H1 (cell line): ENCODE data around the gene ACAP3. TPM values are rescaled to one million over a fixed set of nuclear protein-coding genes. Genes with fewer than 3 reads are reported as not detected.

Experiments
- CTCF ChIA-PET: fragments of 300-600 bp; sonication (Branson Sonifier 250); formaldehyde crosslinking; loops from one replicate; lab custom pipeline; 2021; ENCODE audit not compliant: partially characterized antibody; lab: Charles Lee
- POLR2A ChIA-PET: fragments of 300-600 bp; sonication (Branson Sonifier 250); formaldehyde crosslinking; loops from one replicate; lab custom pipeline; 2021; ENCODE audit warnings: inconsistent platforms; ENCODE audit not compliant: partially characterized antibody; lab: Charles Lee
- DNase-seq, 2 experiments: peaks; one replicate each; pipeline versions ENCODE4 v3.0.0 to v3.0.0-alpha.2; 2010 to 2022; ENCODE audit warnings: low spot score in 2 of 2, low read depth in 1 of 2, mixed read lengths in 1 of 2
- FAIRE-seq: peaks from 2 replicates; lab custom pipeline; 2011; peaks lifted over from hg19 to GRCh38; lab: Jason Lieb, UNC
- H2AFZ ChIP-seq: 2 replicates; pipeline ENCODE4 v1.8.1; 2012; ENCODE audit warnings: low read length, inconsistent platforms
- H2AK5ac ChIP-seq: 2 replicates; pipeline ENCODE4 v1.6.1; 2013; ENCODE audit warnings: low read depth, low read length
- H2BK120ac ChIP-seq: replicated peaks from 2 replicates; pipeline ENCODE3; 2013; ENCODE audit warnings: low read depth, low read length, inconsistent platforms
- H2BK12ac ChIP-seq: 2 replicates; pipeline ENCODE4 v1.6.1; 2013; ENCODE audit warnings: low read depth, low read length
- H2BK15ac ChIP-seq: 2 replicates; pipeline ENCODE4 v1.6.1; 2013; ENCODE audit warnings: low read length
- H2BK20ac ChIP-seq: 2 replicates; pipeline ENCODE4 v1.6.1; 2013; ENCODE audit warnings: low read length
- H2BK5ac ChIP-seq: 2 replicates; pipeline ENCODE4 v1.6.1; 2013; ENCODE audit warnings: low read depth, low read length
- H3K14ac ChIP-seq: 2 replicates; pipeline ENCODE4 v1.6.1; 2013; ENCODE audit warnings: inconsistent platforms; ENCODE audit not compliant: insufficient read length
- H3K18ac ChIP-seq: 2 replicates; pipeline ENCODE4 v1.6.1; 2013; ENCODE audit warnings: low read length; ENCODE audit errors: extremely low read depth
- H3K23ac ChIP-seq: 2 replicates; pipeline ENCODE4 v1.6.1; 2013; ENCODE audit warnings: inconsistent platforms; ENCODE audit not compliant: insufficient read length
- H3K23me2 ChIP-seq: 2 replicates; pipeline ENCODE4 v1.6.1; 2013; ENCODE audit warnings: low read depth, low read length
- H3K27ac ChIP-seq: 2 replicates; pipeline ENCODE4 v1.6.1; 2011; ENCODE audit warnings: low read depth, low read length, inconsistent platforms
- H3K27me3 ChIP-seq, 4 experiments: replicated peaks in 1 of 4; 1 replicate in 1 of 4; 2 replicates in 3 of 4; pipeline versions ENCODE4 v1.6.1 to v1.8.1; 2011 to 2013; ENCODE audit warnings: low read length in 3 of 4, mild to moderate bottlenecking in 3 of 4, inconsistent platforms in 2 of 4, mixed read lengths in 2 of 4, moderate library complexity in 1 of 4; ENCODE audit not compliant: control insufficient read depth in 3 of 4, insufficient read depth in 3 of 4; ENCODE audit errors: extremely low read depth in 1 of 4
- H3K36me3 ChIP-seq, 4 experiments: 2 replicates each; pipeline versions ENCODE4 v1.6.1 to v1.8.1; 2011 to 2013; ENCODE audit warnings: mild to moderate bottlenecking in 4 of 4, low read length in 3 of 4, moderate library complexity in 2 of 4, control low read depth in 1 of 4, inconsistent platforms in 1 of 4; ENCODE audit not compliant: insufficient read depth in 4 of 4, control insufficient read depth in 2 of 4
- H3K4ac ChIP-seq: replicated peaks from 2 replicates; pipeline ENCODE3; 2013; ENCODE audit warnings: low read length, low read depth, mixed read lengths, inconsistent platforms; ENCODE audit not compliant: insufficient read length
- H3K4me1 ChIP-seq, 4 experiments: replicated peaks in 1 of 4; 1 replicate in 1 of 4; 2 replicates in 3 of 4; pipeline versions ENCODE4 v1.6.1 to v1.8.1; 2011 to 2013; ENCODE audit warnings: low read length in 3 of 4, inconsistent platforms in 2 of 4, mixed read lengths in 1 of 4; ENCODE audit not compliant: insufficient read depth in 4 of 4, control insufficient read depth in 3 of 4
- H3K4me2 ChIP-seq, 2 experiments: 2 replicates each; pipeline versions ENCODE4 v1.6.1 to v1.8.1; 2011 to 2013; ENCODE audit warnings: low read depth in 2 of 2, low read length in 2 of 2, control low read depth in 1 of 2, inconsistent platforms in 1 of 2, mild to moderate bottlenecking in 1 of 2; ENCODE audit not compliant: insufficient read depth in 1 of 2
- H3K4me3 ChIP-seq, 4 experiments: fragments of 200-600, 300-600 bp in 1 of 4; sonication (generic), shearing (Covaris generic), sonication (Bioruptor Twin) in 1 of 4; 2 replicates each; pipeline versions ENCODE4 v1.5.1 to v1.8.1; 2011 to 2016; ENCODE audit warnings: low read length in 4 of 4, low read depth in 3 of 4, control low read depth in 2 of 4, inconsistent platforms in 2 of 4, mild to moderate bottlenecking in 2 of 4, mixed read lengths in 1 of 4, moderate library complexity in 1 of 4; ENCODE audit not compliant: insufficient read depth in 2 of 4; ENCODE audit errors: extremely low read depth in 1 of 4
- H3K56ac ChIP-seq: replicated peaks from 2 replicates; pipeline ENCODE3; 2013; ENCODE audit warnings: low read depth, mild to moderate bottlenecking, mixed read lengths, low read length, inconsistent platforms; ENCODE audit not compliant: insufficient read length
- H3K79me1 ChIP-seq: 2 replicates; pipeline ENCODE4 v1.6.1; 2013; ENCODE audit warnings: low read depth, low read length, control low read depth
- H3K79me2 ChIP-seq, 2 experiments: 2 replicates each; pipeline versions ENCODE4 v1.6.1 to v1.8.1; 2012 to 2013; ENCODE audit warnings: low read length in 2 of 2, mild to moderate bottlenecking in 2 of 2, inconsistent platforms in 1 of 2; ENCODE audit not compliant: insufficient read depth in 2 of 2, control insufficient read depth in 1 of 2
- H3K9ac ChIP-seq, 4 experiments: replicated peaks in 1 of 4; 1 replicate in 1 of 4; 2 replicates in 3 of 4; pipeline versions ENCODE4 v1.6.1 to v1.8.1; 2011 to 2013; ENCODE audit warnings: low read depth in 3 of 4, low read length in 3 of 4, control low read depth in 2 of 4, mild to moderate bottlenecking in 2 of 4, moderate library complexity in 2 of 4, inconsistent platforms in 1 of 4; ENCODE audit errors: extremely low read depth in 1 of 4
- H3K9me3 ChIP-seq, 2 experiments: 2 replicates each; pipeline versions ENCODE4 v1.6.1 to v1.8.1; 2012 to 2013; ENCODE audit warnings: mild to moderate bottlenecking in 2 of 2, moderate library complexity in 2 of 2, control low read depth in 1 of 2, inconsistent platforms in 1 of 2, low read depth in 1 of 2, low read length in 1 of 2, mixed read lengths in 1 of 2; ENCODE audit not compliant: insufficient read depth in 2 of 2
- H4K20me1 ChIP-seq, 2 experiments: replicated peaks in 1 of 2; 2 replicates each; pipeline versions ENCODE3 to v1.8.1; 2011 to 2013; ENCODE audit warnings: inconsistent platforms in 2 of 2, low read length in 2 of 2, mild to moderate bottlenecking in 1 of 2; ENCODE audit not compliant: insufficient read depth in 2 of 2, control insufficient read depth in 1 of 2
- H4K5ac ChIP-seq: 2 replicates; pipeline ENCODE4 v1.6.1; 2013; ENCODE audit warnings: low read length, low read depth, mixed read lengths, inconsistent platforms; ENCODE audit not compliant: insufficient read length
- H4K8ac ChIP-seq: 2 replicates; pipeline ENCODE4 v1.8.0; 2013; ENCODE audit warnings: mild to moderate bottlenecking, moderate library complexity, low read length, inconsistent platforms; ENCODE audit not compliant: insufficient read depth; ENCODE audit errors: extremely low read depth
- H4K91ac ChIP-seq: replicated peaks from 2 replicates; pipeline ENCODE3; 2013; ENCODE audit warnings: low read length, mixed read lengths, inconsistent platforms; ENCODE audit not compliant: insufficient read length
- CBX8 ChIP-seq: fragments of 300-800, 300-1000 bp; sonication (generic); IDR thresholded peaks from 2 replicates; pipeline ENCODE4 v1.7.1; 2016; ENCODE audit warnings: low read depth, low read length, borderline replicate concordance
- TBP ChIP-seq: IDR thresholded peaks from 2 replicates; pipeline ENCODE4 v1.6.1; 2011; ENCODE audit warnings: low read depth, low read length, improper control_type of control experiment
- USF2 ChIP-seq: IDR thresholded peaks from 2 replicates; pipeline ENCODE4 v1.6.1; 2011; ENCODE audit warnings: low read length, improper control_type of control experiment
- WGBS, 2 experiments: shearing (Covaris generic) in 1 of 2; methylation state at CpG; one replicate each; pipeline versions ENCODE4 v1.1.6 to v1.1.7; 2013 to 2015; ENCODE audit warnings: low lambda C conversion rate in 2 of 2, mixed read lengths in 2 of 2, inconsistent platforms in 1 of 2, low coverage in 1 of 2, missing lambda C conversion rate in 1 of 2; ENCODE audit not compliant: insufficient replicate concordance in 2 of 2, insufficient coverage in 1 of 2, insufficient read length in 1 of 2; ENCODE audit errors: extremely low coverage in 1 of 2, missing lambda C conversion rate in 1 of 2; 5-methylcytosine and 5-hydroxymethylcytosine counted together
- polyA plus RNA-seq, 7 experiments: library from polyadenylated mRNA; depleted of rRNA in 3 of 7; stranded (reverse) in 5 of 7; unstranded in 2 of 7; fragments of >200 nt in 5 of 7; fragments of 200-250 nt in 2 of 7; gene quantifications; 1 replicate in 5 of 7; 2 replicates in 1 of 7; 4 replicates in 1 of 7; pipeline versions ENCODE4 v1.2.1 to v1.2.3, GENCODE V29; 2011 to 2013; ENCODE audit warnings: missing spikeins in 2 of 7, mixed read lengths in 2 of 7
- total RNA-seq: library from RNA; stranded (reverse); fragmentation: NEBNext Ultra II Directional; extraction: Animal tissue kit (Norgen Biotek cat#: 25700); gene quantifications from 2 replicates; pipeline ENCODE4 v1.2.1, GENCODE V29; 2021

Gene ACAP3
- total and polyA plus RNA-seq, 2 of the 8 experiments (the other 6 are each of a cell fraction or from before 2014, with no cell fraction given): 14.8 to 28.3 TPM

DNA sequence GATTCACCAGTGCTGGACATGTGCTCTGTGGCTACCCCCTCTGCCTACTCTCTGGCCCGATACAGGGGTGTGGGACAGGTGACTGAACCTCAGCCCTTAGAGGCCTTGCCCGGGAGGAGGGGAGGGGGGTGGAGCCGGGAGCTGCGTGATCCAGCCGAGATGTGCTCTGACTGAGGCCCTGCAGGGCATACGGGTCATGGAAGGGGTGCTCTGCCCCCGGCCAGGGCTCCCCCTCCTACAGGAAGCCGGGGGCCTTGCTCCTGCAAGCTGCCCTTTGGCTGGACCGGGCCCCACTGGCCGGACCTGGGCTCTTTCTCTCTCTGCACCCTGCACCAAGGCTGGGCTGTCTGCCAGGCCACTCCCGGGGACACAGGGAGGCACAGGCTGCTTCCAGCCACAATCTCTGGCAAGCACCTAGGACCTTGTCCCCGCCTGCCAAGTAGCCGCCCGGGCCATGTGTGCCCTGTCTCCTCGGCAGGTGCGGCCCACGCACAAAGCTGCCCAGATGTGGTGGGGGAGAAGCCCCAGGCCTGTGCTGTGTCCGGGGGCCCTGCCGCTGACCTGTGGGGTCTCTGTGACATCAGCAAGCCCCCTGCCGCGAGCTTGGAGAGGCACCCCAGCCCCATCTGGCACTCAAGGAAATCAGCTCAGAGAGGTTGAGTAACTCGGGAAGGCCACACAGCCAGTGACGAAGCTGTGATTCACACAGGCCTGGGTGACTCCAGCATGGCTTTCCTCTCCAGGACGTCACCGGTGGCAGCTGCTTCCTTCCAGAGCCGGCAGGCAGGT is 26.0 kb downstream of the ACAP3 start:
- H3K4ac ChIP-seq: no peak overlapping the region
- no peak overlapping the region for H3K4me2 ChIP-seq
- H3K56ac ChIP-seq: no peak overlapping the region
- H3K9me3 ChIP-seq: no peaks in the 10 kb centered on the region
- H2BK5ac ChIP-seq: no peak overlapping the region
- H3K36me3 ChIP-seq: no peaks in the 10 kb centered on the region
- no peak overlapping the region for H2AK5ac ChIP-seq
- no peak overlapping the region for H2BK120ac ChIP-seq
- no peaks in the 10 kb centered on the region for H4K20me1 ChIP-seq
- no peak overlapping the region for H4K91ac ChIP-seq
- H4K5ac ChIP-seq: no peak overlapping the region
- H2AFZ ChIP-seq: no peak overlapping the region
- no peak overlapping the region for H3K4me3 ChIP-seq
- H3K14ac ChIP-seq: no peak overlapping the region
- no peaks in the 10 kb centered on the region for H3K27me3 ChIP-seq
- DNase-seq (no peak), FAIRE-seq (no peak)
- peaks cover 0 to 2% (median under 1%) of the 10 kb centered on the region in 4 experiments; a peak in 1 of 7 replicates for H3K4me1 ChIP-seq
- no peak overlapping the region for H3K9ac ChIP-seq
- H3K23ac ChIP-seq: no peak overlapping the region
- 86% methylated on average over 23 of the region's 26 CpGs; no CpG with 5 or more reads in 1 of the 2 experiments for WGBS, 2 experiments
- H3K18ac ChIP-seq: no peak overlapping the region
- ChIA-PET CTCF (interaction anchor here (0.6 to 6.1 kb wide), 8 partner anchors 10 to 279 kb away, joined by 3 to 38 read pairs (median 3); no protein-coding TSS in a partner anchor), POLR2A (interaction anchor here (1.0 to 1.2 kb wide), 3 partner anchors 10 to 34 kb away, joined by 3 to 4 read pairs (median 3); no protein-coding TSS in a partner anchor)
- no peaks in the 10 kb centered on the region for H3K79me2 ChIP-seq
- H3K27ac ChIP-seq: no peak overlapping the region
- no peak overlapping the region for H4K8ac ChIP-seq
- H3K23me2 ChIP-seq: no peaks in the 10 kb centered on the region
- no peak overlapping the region for H2BK20ac ChIP-seq
- H2BK15ac ChIP-seq: peak overlapping the region; percentile 29; the same call in 1 of the 2 replicates
- H2BK12ac ChIP-seq: 0 out of 2 replicates have a peak overlapping the region, but pooled peaks have one; percentile 63
- no peaks in the 10 kb centered on the region for H3K79me1 ChIP-seq
- TF ChIP-seq TBP (no peak), CBX8 (no peak), USF2 (no peak)
